ENCODE results near the gene KRT76. TPM values are rescaled to one million over a fixed set of nuclear protein-coding genes. Genes with fewer than 3 reads are reported as not detected.

Gene KRT76
- polyA plus RNA-seq, 12 donors = not detected

DNA sequence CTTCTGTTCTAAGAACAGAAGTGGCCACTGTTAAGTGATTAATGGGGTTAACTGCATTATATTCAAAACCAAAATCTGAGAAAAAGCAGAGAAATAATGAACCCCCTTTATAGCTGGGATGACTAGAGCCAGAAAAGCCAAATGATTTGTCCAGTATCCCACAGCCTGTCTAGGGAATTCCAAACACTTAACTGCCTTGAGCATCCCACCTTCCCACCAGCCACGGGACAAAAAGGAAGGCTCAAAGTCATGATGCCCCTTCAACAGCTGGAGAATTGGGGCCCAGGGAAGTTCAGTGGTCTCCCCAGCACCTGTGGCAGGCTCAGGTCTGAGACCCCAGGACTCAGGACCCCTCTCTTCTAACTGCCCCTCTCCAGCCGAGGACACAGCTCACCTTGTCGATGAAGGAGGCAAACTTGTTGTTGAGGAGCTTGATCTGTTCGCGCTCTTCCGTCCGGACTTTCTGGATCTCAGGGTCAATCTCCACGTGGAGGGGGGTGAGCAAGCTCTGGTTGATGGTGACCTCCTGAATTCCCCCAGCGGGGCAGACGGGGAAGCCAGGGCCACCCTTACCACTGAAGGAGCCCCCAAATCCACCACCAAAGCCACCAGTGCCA is 36.2 kb upstream of the KRT76 start:
- no peak for DNase-seq

DNA sequence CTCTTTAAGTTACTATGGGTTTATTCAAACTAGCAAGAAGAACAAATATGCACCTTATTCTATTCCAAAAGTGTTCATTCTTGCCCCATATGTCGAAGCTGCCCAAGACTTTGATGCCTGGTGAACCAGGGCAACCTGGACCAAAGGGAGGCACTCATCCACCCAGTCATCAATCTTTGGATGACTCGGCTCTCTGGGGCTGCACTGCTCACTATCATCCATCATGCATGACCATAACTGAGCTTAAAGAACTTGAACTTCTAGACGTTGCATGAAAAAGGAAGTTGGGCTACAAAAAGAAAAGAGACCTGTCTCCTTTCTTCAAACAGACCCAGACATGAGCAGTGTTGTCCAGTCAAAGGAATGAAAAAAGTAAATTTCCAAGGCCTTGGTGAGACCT is 35.6 kb upstream of the KRT76 start:
- DNase-seq = no peak

- DNase-seq = no peak
Observed at GRCh38 chr12:52812073-52812400, 34.9 kb upstream of the KRT76 start.

DNA sequence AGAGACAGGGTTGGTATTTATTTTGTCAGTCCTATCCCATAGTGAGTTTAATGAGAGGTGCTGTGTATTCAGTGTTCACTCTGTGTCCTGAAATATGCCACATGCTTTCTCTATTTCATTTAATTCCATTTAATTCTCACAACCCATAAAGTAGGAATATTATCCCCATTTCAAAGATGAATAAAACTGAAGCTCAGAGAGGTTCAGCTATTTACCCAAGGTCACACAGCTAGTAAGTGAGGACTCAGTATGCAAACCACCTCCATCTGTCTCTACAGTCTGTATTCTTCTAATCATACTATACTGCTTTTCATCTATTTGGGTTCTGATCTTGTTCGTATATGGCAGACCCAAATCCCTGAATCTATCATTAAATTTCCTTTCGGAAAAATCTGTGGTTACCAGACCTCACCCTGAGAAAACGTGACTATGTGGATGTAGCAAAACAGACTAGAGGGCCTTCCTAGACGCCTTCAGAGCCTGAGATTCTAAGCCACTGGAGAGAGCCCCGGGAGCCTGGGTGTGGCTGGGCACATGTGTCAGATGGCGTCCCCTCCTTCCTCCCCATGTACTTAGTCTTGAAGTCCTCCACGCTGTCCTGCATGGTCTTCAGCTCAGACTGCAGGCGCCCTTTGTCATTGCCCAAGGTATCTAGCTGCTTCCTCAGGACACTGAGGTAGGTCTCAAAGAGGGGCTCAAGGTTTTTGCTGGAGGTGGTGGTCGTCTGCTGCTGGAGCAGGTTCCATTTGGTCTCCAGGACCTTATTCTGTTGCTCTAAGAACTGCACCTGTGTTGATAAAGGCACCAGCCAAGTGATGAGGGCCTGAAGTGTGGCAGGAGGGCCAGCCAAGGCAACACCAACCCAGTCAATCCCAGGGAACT is 34.3 kb upstream of the KRT76 start:
- DNase-seq = no peak

GRCh38 chr12:52810554-52810953 is 33.4 kb upstream of the KRT76 start:
- no peak for DNase-seq

- no peak for DNase-seq
Observed at GRCh38 chr12:52809166-52809565, 32.0 kb upstream of the KRT76 start.

- DNase-seq = no peak
Observed at GRCh38 chr12:52808573-52809160, 31.5 kb upstream of the KRT76 start.

GRCh38 chr12:52807544-52808470 is 30.7 kb upstream of the KRT76 start:
- DNase-seq = no peak

GRCh38 chr12:52806821-52807543 is 29.8 kb upstream of the KRT76 start:
- no peak for DNase-seq

DNA sequence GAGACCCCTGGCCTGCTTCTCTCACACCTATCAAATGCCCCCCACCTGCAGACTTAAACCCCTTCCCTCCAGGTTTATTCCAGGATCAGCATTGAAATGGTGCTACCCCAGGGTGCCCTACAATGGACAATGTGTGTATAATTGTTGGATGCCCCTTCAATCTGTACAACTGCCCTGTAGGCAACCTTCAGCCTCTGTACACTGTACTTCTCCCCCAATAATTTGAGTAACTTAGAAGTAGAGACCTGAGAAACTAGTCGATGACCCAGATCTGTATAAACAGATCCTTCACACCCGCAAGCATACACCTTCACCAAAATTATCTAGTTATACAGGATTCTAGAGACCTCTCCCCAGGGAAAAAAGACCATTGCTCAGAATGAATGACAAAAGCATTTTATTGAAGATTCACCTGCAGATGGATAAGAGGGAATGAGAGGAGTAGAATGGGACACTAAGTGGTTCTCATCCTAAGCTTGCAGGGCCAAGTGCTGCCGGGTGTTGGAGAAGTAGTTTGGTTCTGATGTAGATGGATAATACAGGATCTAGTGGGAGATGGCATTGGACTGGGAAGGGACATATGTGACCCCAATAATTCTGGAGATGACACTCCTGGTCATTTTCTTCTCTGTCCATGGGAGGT is 29.1 kb upstream of the KRT76 start:
- no peak for DNase-seq

- DNase-seq = no peak
Observed at GRCh38 chr12:52805739-52806138, 28.6 kb upstream of the KRT76 start.

GRCh38 chr12:52805000-52805399 is 27.9 kb upstream of the KRT76 start:
- DNase-seq = no peak

GRCh38 chr12:52802442-52802841 is 25.3 kb upstream of the KRT76 start:
- DNase-seq = no peak

GRCh38 chr12:52801773-52802172 is 24.6 kb upstream of the KRT76 start:
- no peak for DNase-seq

GRCh38 chr12:52800259-52800917 is 23.2 kb upstream of the KRT76 start:
- no peak for DNase-seq

DNA sequence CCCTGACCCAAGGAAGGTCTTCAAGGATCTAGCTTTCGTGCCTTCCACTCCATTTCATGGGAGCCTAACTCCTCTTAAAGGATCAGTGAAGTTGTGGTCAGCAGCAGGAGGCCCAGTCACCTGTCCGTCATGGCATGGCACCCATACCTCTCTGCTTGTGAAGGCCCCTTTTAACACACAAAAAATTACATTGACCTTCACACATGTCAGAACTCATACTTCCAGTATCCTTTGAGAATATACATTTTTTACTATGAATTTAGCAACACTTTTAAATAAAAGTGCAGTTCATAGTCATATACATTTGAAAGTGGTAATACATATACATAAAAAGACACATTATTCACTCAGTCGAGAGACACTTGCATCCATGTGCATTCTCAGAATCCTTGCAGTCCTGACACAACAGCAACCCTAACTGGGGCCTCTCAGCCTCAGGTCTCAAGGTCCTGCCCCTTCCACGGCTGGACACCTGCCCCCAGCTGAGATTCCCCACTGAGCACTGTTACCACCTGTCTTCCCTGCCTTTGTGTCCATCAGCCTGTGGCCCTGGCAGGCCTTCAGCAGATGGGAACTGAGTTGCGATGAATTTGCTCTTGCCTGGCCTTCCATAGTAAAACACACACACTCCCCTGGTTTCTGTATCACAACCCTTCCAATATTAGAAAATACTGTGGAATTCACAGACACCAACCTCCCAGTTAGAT is 22.5 kb upstream of the KRT76 start:
- no peak for DNase-seq

DNA sequence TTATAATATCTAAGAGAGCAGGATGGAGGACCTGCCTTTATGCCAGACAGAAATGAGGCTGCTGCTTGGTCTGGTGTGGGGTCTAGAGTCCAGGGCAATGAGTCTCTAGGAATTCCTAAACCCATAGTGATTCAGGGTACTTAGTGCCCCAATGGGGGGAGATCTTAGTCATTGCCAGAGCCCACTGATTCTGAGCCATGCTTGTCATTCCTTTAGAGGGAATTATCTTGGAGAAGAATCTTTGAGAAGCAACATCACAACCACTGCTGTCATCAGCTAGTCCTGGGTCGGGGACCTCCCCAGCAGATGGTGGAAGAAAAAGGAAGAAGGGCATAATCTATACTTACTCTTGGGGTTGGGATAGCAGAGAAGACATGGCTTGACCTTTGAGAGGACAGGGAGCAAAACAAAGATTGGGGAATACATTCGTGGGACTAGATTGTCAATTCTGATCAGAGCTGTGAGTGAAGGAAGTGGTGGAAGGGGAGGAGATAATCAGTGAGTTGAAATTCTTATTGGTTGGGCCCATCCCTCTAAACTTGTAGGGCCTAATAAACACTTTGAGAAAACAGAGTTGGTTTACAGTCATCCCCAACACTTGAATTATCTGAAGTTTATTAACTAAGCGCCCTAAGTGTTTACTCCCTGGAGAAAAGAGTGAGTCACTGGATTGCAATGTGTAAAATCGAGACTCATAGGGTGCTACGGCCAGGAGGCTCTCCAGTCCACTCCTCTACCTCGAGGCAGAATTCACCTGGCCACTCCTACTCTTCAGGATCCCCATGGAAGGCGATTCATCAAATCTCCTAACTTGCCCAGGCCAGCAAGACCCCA is 21.7 kb upstream of the KRT76 start:
- DNase-seq = no peak

- no peak for DNase-seq
Observed at GRCh38 chr12:52798003-52798670, 21.0 kb upstream of the KRT76 start.

All from muscle of arm (tissue), 12 donors.